Measurements from ENCODE around the gene MYL3. TPM values are rescaled to one million over a fixed set of nuclear protein-coding genes. Genes with fewer than 3 reads are reported as not detected.

Gene MYL3
- total and polyA plus RNA-seq, 4 donors, result 1.9 to 4.1 (median 2.6) TPM

DNA sequence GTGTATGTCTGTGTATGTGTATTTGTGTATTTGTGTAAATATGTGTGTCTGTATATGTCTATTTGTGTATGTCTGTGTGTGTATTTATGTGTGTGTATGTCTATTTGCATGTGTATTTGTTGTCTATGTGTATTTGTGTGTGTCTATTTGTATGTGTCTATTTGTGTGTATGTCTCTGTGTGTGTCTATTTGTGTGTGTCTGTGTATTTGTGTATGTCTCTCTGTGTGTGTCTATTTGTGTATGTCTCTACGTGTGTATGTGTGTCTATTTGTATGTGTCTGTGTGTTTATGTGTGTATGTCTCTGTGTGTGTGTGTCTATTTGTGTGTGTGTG lies 44.7 kb upstream of the MYL3 start:
- 48 to 57% methylated on average over 1 of the region's 1 CpG for WGBS, 2 donors
- Histone ChIP-seq H3K4me3 (no peak overlapping the region), H3K27me3 (ENCODE audit: control insufficient read depth in 3 of 3, insufficient read depth in 3 of 3, low read length in 2 of 3) (peaks cover 0 to 2% (median 0%) of the 10 kb centered on the region in 3 donors), H3K9me3 (ENCODE audit: control insufficient read depth in 4 of 4, insufficient read depth in 3 of 4, low read length in 3 of 4) (no peaks in the 10 kb centered on the region), H3K27ac (ENCODE audit: low read depth in 1 of 2, low read length in 1 of 2) (no peak overlapping the region), H3K9ac (ENCODE audit: insufficient read depth in 1 of 2, low read length in 2 of 2) (no peak overlapping the region), H3K36me3 (ENCODE audit: control insufficient read depth in 4 of 4, insufficient read depth in 4 of 4, low read length in 4 of 4) (no peaks in the 10 kb centered on the region), H3K4me1 (ENCODE audit: control insufficient read depth in 5 of 5, insufficient read depth in 5 of 5, low read length in 5 of 5) (peaks cover 0 to 17% (median 9%) of the 10 kb centered on the region in 5 donors)
- TF ChIP-seq CTCF (IDR thresholded peaks at IDR 0.05; ENCODE audit: control extremely low read depth, extremely low read depth), result no peak
- ATAC-seq (ENCODE audit: insufficient read depth, low FRiP score) (no peak), DNase-seq (peak in 1 of 3 donors; percentile 7)

DNA sequence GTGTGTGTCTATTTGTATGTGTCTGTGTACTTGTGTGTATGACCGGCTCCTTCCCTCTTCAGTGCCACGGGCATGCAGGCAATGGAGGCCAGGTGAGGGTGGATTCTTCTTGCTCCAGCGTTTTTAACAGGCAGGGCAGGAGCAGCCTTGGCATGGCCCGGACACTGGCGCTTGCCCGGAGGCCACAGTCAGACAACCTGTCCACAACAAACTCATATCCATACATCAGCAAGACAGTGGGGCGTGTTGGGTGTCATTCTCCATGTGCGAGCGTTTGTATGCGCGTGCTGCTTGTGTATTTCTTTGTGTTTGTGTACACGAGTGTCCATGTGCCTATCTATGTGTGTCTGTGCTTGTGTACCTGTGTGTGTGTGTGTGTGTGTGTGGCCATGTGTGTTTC lies 44.0 kb upstream of the MYL3 start:
- DNase-seq, result no peak
- no peak overlapping the region for H3K4me3 ChIP-seq
- no peak overlapping the region for H3K9ac ChIP-seq (ENCODE audit: insufficient read depth in 1 of 2, low read length in 2 of 2)
- ATAC-seq (ENCODE audit: insufficient read depth, low FRiP score), result no peak
- H3K36me3 ChIP-seq (ENCODE audit: control insufficient read depth in 4 of 4, insufficient read depth in 4 of 4, low read length in 4 of 4), result no peaks in the 10 kb centered on the region
- WGBS, 2 donors, result 85 to 88% methylated on average over 12 of the region's 12 CpGs
- no peak overlapping the region for H3K27ac ChIP-seq (ENCODE audit: low read depth in 1 of 2, low read length in 1 of 2)
- no peaks in the 10 kb centered on the region for H3K9me3 ChIP-seq (ENCODE audit: control insufficient read depth in 4 of 4, insufficient read depth in 3 of 4, low read length in 3 of 4)
- peaks cover 0 to 17% (median 9%) of the 10 kb centered on the region in 5 donors for H3K4me1 ChIP-seq (ENCODE audit: control insufficient read depth in 5 of 5, insufficient read depth in 5 of 5, low read length in 5 of 5)
- TF ChIP-seq CTCF (IDR thresholded peaks at IDR 0.05; ENCODE audit: control extremely low read depth, extremely low read depth), result no peak
- H3K27me3 ChIP-seq (ENCODE audit: control insufficient read depth in 3 of 3, insufficient read depth in 3 of 3, low read length in 2 of 3), result peaks cover 0 to 2% (median 0%) of the 10 kb centered on the region in 3 donors

- H3K36me3 ChIP-seq (ENCODE audit: control insufficient read depth in 4 of 4, insufficient read depth in 4 of 4, low read length in 4 of 4), result peaks cover 0 to under 1% (median 0%) of the 10 kb centered on the region in 4 donors
- peak in 1 of 3 donors; percentile 39 for DNase-seq
- H3K9ac ChIP-seq (ENCODE audit: insufficient read depth in 1 of 2, low read length in 2 of 2), result no peak overlapping the region
- TF ChIP-seq CTCF (IDR thresholded peaks at IDR 0.05; ENCODE audit: control extremely low read depth, extremely low read depth), result no peak
- no peak overlapping the region for H3K27ac ChIP-seq (ENCODE audit: low read depth in 1 of 2, low read length in 1 of 2)
- H3K4me1 ChIP-seq (ENCODE audit: control insufficient read depth in 5 of 5, insufficient read depth in 5 of 5, low read length in 5 of 5), result peaks cover 0 to 17% (median 9%) of the 10 kb centered on the region in 5 donors
- H3K9me3 ChIP-seq (ENCODE audit: control insufficient read depth in 4 of 4, insufficient read depth in 3 of 4, low read length in 3 of 4), result no peaks in the 10 kb centered on the region
- H3K27me3 ChIP-seq (ENCODE audit: control insufficient read depth in 3 of 3, insufficient read depth in 3 of 3, low read length in 2 of 3), result peaks cover 0 to 2% (median 0%) of the 10 kb centered on the region in 3 donors
- H3K4me3 ChIP-seq, result no peak overlapping the region
- no peak for ATAC-seq (ENCODE audit: insufficient read depth, low FRiP score)
- 76 to 85% methylated on average over 4 of the region's 4 CpGs for whole genome bisulfite sequencing, 2 donors
Observed at GRCh38 chr3:46906471-46907058, 43.3 kb upstream of the MYL3 start.
